Left ventricle myocardium superior (tissue), 1 donor: ENCODE data around the gene SPTLC3. TPM values are rescaled to one million over a fixed set of nuclear protein-coding genes. Genes with fewer than 3 reads are reported as not detected.

Experiments
- ATAC-seq: fragments of 200-7000 bp; cut with Tn5 transposase; one replicate; pipeline ENCODE4 v1.9.1; 2020; ENCODE audit warnings: mild to moderate bottlenecking, moderate library complexity
- DNase-seq: peaks from one replicate; pipeline ENCODE4 v3.0.0-alpha.2; 2020
- intact Hi-C: fragments of 100-400 bp; cut with micrococcal nuclease; formaldehyde crosslinking; loops from one replicate; pipeline ENCODE4 v1.11.0; 2022
- total RNA-seq: library from RNA; stranded (reverse); fragmentation: NEBNext Ultra II Directional; extraction: Animal tissue kit (Norgen Biotek cat#: 25700); gene quantifications from one replicate; pipeline ENCODE4 v1.2.1, GENCODE V29; 2021
- donor health status: DM: no; HTN: yes; CAD: no; lungs with severe emphysema.

The SPTLC3 gene
- total RNA-seq, 1 donor from 2014 or later: 5.4 TPM

- no peak for ATAC-seq
- intact Hi-C loops: no loop called here
- DNase-seq: no peak
Observed at GRCh38 chr20:13212750-13213149, 204.0 kb downstream of the SPTLC3 start.

- DNase-seq (no peak), ATAC-seq (no peak)
- intact Hi-C loops: no loop called here
Observed at GRCh38 chr20:13213335-13213734, 204.6 kb downstream of the SPTLC3 start.

GRCh38 chr20:13216533-13216932 is 207.8 kb downstream of the SPTLC3 start:
- DNase-seq (no peak), ATAC-seq (no peak)
- intact Hi-C loops: no loop called here

Other genes with a start within 250 kb of the SPTLC3 start
- gene ISM1, start 212.3 kb downstream of the SPTLC3 start, total RNA-seq: 1.7 TPM